GM18511 (cell line): Measurements from ENCODE around the gene ATRN.

Source experiments
- ATAC-seq: cut with Tn5 transposase; IDR thresholded peaks from one replicate; pipeline ENCODE4 v1.9.1; 2021; ENCODE audit warnings: mild to moderate bottlenecking, moderate library complexity; ENCODE audit not compliant: unreplicated experiment

Gene ATRN

GRCh38 chr20:3691897-3692296 lies 221.1 kb downstream of the ATRN start:
- ATAC-seq = no peak

DNA sequence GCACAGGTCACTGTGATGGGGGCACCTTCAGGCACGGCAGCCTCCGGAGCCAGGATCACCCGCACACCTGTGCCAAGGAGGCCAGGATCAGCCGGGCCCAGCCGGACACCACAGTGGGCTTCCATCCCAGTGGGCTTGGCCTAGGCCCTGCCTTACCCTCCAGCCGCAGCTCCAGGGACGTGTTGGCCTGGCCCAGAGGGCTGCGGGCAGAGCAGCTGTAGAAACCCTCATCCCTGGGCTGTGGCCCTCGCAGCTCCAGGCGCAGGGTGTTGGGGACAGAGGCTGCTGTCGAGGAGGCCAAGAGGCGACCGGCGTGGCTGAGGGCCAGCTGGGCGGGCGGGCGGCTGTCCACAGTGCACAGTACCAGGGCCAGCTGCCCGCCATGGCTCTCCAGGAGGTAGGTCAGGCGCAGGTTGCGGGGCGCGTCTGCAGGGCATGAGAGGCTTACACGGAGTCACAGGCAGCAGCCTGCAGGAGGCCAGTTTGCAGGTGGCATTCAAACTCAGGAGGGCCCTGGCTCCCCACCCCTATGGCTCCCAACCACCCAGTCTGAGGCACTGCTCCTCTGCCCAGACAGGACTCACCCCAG lies 222.0 kb downstream of the ATRN start:
- no peak for ATAC-seq

- ATAC-seq = no peak
These were observed 222.6 kb downstream of the ATRN start for GRCh38 chr20:3693376-3693775.

GRCh38 chr20:3694864-3695263 lies 224.0 kb downstream of the ATRN start:
- ATAC-seq = no peak

DNA sequence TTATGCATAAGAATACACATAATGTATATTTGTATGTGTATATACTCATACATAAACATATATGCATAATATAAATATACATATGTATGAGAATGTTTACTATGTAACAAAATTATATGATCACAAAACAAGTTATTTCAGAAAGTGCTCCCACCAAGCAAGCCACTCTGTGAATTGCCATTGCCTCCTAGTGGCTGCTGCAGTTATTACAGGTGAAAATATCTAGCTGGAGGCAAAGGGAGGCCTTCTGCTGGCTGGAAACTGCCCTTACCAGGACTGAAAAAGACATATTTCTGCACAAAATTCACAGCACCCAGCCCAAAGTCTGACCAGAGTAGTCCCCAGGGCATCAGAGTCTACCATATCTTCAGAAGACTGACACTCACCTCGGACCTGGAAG lies 225.4 kb downstream of the ATRN start:
- no peak for ATAC-seq

DNA sequence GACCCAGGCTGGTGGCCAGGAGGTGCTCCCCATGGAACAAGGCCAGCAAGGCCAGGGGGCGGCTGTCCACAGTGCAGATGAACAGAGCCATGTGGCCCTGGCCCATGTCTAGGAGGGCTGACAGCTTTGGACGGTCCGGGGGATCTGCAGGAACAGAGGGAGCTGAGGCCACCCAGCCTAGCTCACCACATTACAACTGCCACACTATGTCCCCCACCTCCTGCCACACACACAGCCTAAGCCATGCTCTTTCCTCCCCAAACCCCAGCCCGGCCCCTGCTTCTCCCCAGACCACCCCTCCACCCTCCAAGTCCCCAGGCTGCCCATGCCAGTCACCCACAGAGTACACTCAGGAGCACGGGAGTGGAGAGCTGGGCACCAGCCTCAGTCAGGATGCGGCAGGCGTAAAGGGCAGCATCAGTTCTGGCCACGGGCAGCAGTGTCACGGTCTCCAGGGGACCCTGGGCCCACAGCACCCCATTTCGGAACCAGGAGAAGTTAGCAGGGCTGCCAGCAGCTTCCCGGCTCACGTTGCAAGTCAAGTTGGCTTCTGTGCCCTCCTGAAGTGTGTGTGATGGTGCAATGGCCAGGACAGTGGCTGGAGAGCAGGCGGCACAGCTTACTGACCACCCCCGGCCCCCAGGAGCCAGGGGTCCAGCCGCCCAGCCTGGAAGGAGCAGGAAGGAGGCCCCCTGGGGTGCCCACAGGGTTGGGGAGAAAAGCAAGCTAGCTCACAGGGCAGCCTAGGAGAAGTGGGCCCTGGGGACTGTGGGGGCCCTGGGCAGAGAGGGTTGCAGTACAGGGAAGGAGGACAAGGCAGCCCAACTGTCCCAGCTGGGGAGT lies 226.1 kb downstream of the ATRN start:
- no peak for ATAC-seq

DNA sequence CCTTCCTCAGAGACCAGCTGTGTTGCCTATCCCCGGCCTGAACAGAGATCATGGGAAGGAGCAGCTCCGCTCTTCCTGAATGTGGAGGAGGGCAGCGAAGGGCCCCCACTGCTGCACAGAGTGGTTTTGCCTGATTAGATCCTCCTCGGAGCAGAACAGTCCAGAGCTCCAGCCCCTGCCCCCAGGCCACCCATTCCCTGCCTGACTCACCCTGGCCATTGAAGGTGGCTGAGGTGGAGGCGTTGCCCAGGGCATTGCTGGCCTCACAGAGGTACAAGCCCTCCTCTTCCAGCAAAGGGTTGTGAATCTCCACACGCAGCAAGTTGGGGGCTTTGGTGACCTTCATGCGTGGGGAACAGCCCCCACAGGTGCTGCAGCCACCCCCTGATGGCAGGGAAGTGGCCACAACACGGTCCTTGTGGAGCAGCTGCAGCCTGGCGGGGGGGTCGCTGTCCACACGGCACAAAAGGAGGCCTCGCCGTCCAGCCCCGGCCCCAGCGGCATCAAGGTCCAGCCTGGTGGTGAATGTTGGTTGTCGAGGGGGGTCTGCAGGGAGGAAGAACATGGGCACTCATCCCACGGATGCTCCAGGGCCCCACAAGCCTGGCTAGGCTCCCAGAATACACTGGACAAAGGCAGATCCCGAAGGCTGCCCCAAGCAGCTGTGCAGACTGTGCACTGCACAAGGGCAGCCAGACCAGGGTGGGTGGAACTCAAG lies 226.9 kb downstream of the ATRN start:
- ATAC-seq = no peak

GRCh38 chr20:3698591-3699001 lies 227.8 kb downstream of the ATRN start:
- ATAC-seq = no peak

DNA sequence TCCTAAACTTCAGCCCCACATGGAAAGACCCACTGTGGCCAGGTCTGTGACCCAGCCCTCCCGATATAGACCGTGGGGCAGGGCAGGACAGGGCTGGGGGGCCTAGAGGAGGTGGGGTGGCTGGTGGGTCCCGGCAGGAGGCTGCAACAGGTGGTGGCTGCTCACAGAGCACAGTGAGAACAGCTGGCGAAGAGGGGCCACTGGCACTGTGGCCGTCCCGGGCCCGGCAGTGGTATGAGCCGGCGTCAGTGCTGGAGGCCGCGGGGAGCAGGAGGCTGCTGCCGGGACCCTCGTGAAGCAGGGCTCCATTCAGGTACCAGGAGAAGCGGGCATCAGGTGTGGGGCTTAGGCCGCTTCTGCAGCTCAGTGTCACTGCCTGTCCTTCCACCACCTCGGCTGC lies 228.2 kb downstream of the ATRN start:
- no peak for ATAC-seq
